ENCODE measurements around the gene PLK4.

DNA sequence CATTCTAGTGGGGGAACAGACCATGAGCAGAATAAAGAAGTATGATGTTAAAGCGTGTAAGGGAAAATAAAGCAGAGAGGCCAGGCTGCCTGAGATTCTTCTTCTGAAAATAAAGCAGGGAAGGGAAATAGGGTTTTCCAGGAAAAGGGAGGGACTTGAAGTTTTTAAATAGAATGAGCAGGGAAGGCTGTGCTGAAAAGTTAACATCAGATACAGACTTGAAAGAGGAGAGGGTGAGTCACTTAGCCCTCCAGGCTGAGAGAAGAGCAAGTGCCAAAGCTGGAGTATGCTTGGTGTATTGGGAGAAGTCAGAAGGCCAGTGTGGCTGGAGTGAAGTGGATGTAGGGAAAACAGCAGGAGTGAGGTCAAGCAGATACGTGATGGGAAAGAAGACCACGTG, 10.0 kb upstream of the PLK4 start:
- TF ChIP-seq, protein P1, sequence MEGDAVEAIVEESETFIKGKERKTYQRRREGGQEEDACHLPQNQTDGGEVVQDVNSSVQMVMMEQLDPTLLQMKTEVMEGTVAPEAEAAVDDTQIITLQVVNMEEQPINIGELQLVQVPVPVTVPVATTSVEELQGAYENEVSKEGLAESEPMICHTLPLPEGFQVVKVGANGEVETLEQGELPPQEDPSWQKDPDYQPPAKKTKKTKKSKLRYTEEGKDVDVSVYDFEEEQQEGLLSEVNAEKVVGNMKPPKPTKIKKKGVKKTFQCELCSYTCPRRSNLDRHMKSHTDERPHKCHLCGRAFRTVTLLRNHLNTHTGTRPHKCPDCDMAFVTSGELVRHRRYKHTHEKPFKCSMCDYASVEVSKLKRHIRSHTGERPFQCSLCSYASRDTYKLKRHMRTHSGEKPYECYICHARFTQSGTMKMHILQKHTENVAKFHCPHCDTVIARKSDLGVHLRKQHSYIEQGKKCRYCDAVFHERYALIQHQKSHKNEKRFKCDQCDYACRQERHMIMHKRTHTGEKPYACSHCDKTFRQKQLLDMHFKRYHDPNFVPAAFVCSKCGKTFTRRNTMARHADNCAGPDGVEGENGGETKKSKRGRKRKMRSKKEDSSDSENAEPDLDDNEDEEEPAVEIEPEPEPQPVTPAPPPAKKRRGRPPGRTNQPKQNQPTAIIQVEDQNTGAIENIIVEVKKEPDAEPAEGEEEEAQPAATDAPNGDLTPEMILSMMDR (IDR thresholded peaks at IDR 0.05; ENCODE audit: insufficient read depth, low read length, poor library complexity, severe bottlenecking), result no peak
- TF ChIP-seq EZH2phosphoT487 (conservative IDR thresholded peaks at IDR 0.05; ENCODE audit: low read length), result no peak

Measured in SU-DHL-6 (cell line).